Left ventricle myocardium superior (tissue), 1 donor: ENCODE data around the gene GRM8. TPM values are rescaled to one million over a fixed set of nuclear protein-coding genes. Genes with fewer than 3 reads are reported as not detected.

ENCODE experiments used
- ATAC-seq: fragments of 200-7000 bp; cut with Tn5 transposase; one replicate; pipeline ENCODE4 v1.9.1; 2020; ENCODE audit warnings: mild to moderate bottlenecking, moderate library complexity
- DNase-seq: peaks from one replicate; pipeline ENCODE4 v3.0.0-alpha.2; 2020
- intact Hi-C: fragments of 100-400 bp; cut with micrococcal nuclease; formaldehyde crosslinking; loops from one replicate; pipeline ENCODE4 v1.11.0; 2022
- total RNA-seq: library from RNA; stranded (reverse); fragmentation: NEBNext Ultra II Directional; extraction: Animal tissue kit (Norgen Biotek cat#: 25700); gene quantifications from one replicate; pipeline ENCODE4 v1.2.1, GENCODE V29; 2021
- donor health status: DM: no; HTN: yes; CAD: no; lungs with severe emphysema.

Gene GRM8
- total RNA-seq, 1 donor from 2014 or later, result not detected

DNA sequence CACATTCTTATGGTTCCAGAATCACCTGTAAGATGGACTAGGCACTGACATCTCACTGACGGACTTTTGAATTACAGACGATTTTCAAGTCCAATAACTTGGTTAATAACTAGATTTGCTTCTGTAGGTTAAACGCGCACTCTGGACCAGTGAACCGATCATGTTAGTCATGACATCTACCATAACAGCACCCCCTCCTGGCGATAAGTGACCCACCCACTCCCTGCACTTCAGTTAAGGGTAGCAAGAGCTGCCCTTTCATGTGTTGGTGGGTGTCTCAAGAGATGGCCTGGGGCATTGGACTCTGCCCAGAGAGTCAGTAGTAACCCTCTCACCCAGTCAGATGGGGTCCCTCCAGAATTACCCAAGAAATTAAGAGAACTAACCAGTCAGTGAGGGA lies 12.9 kb downstream of the GRM8 start:
- ATAC-seq (no peak), DNase-seq (no peak)
- intact Hi-C loops, result no loop called here

DNA sequence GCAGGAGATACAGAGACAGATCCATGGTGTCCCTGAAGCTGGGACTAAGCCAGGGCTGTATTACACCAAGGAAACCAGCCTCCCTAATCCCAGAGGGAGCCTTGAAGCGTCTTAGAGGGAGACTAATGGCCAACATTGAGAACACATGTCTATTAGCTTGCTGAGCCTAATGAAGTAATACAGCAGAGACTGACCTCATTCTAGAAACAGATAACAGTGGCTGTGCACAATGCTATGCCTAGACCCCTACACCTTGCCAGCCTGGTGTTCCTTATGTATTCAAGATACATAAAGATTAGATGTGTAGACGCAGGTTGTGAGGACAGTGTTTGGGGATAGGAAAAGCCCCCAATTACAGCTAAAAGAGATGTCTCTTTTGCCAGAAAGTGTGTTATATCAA lies 19.1 kb downstream of the GRM8 start:
- intact Hi-C loops, result no loop called here
- no peak for ATAC-seq
- no peak for DNase-seq

DNA sequence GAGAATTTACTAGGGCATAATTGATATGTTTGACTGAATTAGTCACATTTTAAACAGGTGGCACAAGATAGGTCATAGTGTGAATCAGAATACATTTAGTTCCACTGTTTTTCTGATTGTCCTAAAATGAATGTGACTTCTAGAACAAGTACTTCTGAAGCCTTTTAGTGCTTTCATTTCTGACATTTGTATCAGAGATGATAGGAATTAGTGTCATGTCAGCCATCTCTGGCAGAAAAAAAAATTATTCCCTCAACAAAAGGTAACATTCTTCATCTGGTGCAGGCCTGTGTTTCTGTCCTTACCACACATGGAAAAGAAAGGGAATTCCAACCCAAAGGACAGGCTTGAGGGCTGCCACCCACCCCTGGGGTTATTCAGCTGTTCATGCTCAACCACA lies 21.3 kb downstream of the GRM8 start:
- DNase-seq, result no peak
- intact Hi-C loops, result no loop called here
- ATAC-seq, result no peak

DNA sequence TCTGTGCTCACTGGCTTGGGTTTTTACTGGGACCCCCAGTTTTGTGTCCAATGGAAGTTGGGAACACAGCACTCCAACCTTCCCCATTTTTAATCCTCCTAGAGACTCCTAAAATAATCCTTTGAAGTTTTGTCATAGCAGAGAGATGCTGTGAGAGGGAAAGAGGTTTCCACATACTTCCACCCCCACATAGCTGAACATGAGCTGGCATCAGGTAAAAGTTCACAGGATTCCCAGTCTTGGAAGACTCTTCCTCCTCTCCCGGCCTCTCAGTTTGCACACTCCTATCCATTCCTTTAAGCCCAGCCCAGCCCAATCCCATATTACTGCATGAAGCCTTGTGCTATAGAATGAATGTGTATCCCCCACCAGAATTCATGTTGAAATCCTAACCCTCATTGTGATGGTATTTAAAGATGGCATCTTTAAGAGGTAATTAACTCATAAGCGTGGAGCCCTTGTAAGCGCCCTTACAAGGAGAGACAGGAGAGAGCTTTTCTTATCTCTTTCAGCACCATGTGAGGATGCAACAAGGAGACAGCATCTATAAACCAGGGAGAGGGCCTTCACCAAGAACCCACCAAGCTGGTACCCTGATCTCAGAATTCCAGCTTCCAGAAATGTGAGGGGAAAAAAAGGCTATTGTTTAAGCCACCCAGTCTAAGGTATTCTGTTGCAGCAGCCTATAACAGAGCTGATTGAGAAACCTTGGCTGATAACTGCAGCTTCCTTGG lies 22.4 kb downstream of the GRM8 start:
- ATAC-seq, result no peak
- intact Hi-C loops, result no loop called here

DNA sequence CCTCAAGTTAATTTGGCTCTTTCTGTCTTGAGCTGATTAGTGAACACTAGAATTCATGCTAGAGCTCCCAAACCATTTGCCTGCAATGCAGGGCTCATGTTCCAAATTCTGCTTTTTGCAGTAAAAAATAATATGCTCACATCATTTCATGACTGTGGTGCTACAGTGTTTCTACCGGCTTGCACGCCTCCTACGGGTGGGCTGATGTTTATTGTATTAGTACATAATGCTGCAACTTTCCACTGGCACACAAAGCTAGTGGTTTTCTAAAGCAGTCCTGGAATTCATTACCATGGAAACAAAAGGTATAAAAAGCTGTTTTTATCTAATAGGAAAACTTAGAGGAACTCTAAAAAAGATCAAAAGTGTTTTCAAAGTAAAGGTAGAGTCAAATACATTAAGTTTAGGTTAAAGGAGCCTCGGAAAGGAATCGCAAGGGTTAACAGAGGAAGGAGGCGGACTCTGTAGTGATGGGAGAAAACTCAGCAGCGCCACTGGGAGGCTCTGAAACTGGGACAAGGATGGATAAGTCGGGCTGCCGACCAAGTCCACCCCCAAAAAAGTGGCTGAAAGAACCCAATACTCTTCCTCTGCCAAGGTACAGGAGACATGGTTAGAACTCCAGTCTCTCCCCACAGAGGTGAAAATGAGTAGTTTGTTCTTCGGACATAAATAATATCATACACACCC lies 25.9 kb downstream of the GRM8 start:
- ATAC-seq, result no peak
- no peak for DNase-seq
- intact Hi-C loops, result no loop called here

More for the DNA sequence above, 22.4 kb downstream of the GRM8 start:
- no peak for DNase-seq

DNA sequence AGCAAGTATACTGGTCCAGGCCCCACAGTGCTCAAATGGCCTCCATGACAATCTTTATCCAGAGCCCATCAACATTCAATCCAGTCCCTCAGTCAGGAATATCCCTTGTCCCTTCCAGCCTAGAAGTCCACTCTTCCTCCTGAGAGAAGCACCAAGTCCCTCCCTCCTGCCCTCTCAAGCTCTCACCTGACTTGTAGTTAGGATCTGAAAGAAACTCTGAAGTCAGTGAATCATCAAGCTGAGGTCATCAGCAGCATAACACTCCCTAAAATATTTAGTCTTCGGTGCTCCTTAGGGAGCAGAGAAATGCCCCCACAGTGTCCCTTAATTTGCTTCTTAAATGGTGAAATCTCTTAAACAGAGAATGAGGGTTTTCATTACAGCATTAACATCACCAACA lies 31.0 kb downstream of the GRM8 start:
- ATAC-seq (no peak), DNase-seq (no peak)
- intact Hi-C loops, result no loop called here

DNA sequence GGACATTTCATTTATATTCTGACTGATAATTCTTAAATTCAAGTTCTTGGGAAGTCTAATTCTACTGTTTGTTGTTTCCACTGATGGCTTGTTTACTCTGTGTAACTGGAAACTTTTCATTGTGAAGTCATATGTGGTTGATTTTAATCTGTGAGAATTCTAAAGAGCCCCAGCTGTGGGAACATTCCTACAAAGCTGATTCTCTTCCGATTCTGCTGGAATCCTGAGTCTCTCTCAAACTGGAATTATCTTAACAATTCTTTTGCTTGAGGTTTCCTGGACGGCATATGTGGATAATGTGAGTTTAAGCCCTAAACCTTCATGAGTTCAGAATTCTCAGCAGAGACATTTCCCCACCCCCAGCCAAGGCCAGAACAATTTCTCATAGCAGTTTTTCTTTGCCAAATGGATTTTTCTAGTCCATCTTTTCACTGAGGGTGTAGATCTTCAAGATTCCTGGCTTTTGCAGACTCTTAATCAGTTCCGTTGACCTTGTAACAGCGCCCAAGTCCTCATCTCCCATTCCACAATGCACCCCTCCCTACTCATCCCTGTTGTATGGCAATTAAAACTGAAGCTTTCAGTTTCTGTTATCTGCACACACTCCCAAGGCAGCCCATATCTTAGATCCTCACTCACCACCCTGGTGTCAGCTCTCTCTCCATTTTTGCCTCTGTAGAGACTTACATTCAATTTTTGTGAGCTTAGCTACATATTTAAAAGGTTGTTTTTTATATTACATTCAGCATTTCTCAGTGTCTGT lies 37.6 kb downstream of the GRM8 start:
- no peak for ATAC-seq
- intact Hi-C loops, result no loop called here
- DNase-seq, result no peak

DNA sequence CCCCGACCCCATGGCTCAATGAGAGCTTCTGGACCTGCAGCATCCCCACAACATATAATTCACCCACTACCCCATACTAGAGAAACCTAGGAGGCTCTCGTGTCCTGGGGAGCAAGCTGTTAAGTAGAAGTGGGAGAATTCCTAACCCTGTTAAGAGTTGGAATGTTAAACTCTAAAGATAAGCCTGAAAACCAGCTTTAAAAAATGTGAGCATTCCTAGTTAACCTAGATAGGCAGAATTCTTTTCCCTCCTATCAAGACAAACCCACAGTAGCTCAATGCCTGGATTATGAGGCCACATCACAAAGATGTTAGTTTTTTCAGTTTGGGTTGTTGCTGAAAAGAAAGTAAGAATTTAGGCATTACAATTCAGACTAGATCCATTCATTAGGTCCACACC lies 42.9 kb downstream of the GRM8 start:
- DNase-seq (no peak), ATAC-seq (no peak)
- intact Hi-C loops, result no loop called here

DNA sequence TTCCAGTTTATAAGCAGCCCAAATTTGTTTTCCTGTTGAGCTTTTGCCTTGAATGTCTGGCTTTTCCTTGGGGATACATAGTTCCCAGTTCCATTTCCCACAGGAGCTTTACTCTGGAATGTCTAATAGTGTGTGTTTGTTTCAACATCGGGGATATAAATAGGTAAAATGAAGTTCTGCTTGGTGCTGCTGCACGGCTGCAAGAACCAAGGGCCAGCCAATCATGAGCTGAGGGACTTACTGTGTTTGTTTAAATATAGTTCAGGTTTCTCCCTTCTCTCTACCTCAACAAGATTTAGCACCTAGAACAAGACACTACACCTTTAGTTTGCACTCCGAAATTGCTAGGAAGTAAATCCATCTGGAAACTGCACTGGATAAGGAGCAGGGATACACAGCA lies 43.9 kb downstream of the GRM8 start:
- intact Hi-C loops, result no loop called here
- ATAC-seq (no peak), DNase-seq (no peak)

DNA sequence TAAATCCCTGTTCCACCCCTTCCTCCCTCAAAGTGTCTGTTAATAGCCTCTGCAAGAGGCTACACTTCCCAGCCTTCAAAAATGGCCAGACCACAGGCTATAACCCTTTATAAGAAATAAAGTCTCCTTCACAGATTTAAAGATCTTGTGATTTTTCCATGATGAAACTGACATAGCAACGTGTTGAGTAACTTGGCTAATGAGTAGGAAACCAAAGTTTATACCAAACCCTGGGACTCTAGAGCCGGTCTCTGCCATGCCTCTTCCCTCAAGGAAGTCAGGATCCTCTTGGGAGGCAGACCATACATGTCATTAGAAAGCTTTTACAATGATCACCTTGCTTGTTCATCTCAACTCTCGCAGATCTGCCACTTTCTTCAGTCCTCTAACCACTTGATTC lies 44.4 kb downstream of the GRM8 start:
- no peak for ATAC-seq
- intact Hi-C loops, result no loop called here
- DNase-seq, result no peak

DNA sequence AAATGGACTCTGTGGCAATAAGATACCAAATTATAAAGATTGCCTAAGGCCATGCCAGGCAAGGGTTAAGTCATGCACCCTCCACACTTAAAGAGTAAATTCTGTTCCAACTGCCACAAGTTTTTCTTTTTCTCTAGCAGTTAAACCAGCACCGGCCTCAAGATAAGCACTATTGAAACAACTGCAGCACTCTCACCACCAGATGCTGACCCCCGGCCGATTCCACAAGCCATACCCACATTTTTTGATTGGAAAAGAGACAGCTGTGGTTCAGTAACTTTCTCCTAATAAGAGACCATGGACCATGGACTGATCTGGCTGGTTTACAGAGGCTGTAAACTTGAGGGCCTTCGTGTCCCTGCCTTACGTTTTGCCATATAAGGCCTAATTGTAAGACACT lies 44.9 kb downstream of the GRM8 start:
- no peak for DNase-seq
- intact Hi-C loops, result no loop called here
- ATAC-seq, result no peak

DNA sequence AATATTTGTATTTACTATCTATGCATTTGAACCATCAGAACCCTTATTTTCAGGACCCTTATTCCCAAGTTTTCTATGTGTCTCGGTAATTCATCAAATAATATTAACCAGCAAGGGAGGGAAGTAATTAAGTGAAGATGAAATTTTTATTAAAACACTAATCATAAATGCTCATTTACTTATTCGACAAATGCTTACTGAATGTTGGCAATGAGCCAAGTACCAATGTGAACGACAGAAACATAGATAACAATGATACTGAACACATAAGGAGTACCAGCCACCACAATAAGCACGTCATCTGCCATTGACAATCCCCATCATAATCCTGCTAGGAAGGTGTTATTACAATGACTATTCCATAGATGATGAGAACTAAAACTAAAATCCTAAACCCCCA lies 45.5 kb downstream of the GRM8 start:
- no peak for DNase-seq
- intact Hi-C loops, result no loop called here
- ATAC-seq, result no peak

DNA sequence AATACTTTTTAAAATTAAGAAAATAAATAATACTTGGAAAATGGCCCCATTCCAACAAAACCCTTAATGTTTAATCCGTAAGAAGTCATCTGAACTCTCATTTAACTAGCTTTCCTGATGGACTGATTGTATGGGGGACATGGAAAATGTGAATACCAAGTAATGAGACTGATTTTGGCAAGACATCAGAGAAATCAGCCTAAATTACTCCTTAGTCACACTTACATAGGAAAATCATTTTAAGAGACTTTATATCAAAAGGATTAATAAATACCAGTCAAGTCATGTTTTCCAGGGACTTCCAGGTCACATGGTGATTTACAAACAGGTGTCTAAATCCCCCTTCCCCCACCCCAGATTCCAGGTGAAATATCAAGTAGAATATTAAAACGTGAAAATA lies 58.2 kb downstream of the GRM8 start:
- intact Hi-C loops, result no loop called here
- ATAC-seq, result no peak
- no peak for DNase-seq

DNA sequence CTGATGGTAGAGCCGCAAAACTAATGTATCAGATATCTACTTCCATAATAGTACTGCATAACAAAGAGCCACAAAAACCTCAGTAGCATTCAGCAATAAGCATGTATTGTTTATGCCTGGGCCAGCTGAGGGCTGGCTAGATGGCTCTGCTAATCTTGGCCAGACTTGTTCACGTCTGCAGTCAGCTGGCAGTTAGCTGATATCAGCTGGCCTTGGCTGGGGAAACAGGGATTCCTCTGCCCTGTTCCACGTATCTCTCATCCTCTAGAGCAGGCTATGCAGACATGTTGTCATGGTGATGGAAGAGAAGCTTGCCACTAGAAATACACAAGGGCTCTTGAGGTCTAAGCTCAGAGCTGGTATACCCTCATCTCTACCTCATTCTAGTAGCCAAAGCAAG lies 62.9 kb downstream of the GRM8 start:
- DNase-seq (peak; percentile 27), ATAC-seq (peak; percentile 99)

DNA sequence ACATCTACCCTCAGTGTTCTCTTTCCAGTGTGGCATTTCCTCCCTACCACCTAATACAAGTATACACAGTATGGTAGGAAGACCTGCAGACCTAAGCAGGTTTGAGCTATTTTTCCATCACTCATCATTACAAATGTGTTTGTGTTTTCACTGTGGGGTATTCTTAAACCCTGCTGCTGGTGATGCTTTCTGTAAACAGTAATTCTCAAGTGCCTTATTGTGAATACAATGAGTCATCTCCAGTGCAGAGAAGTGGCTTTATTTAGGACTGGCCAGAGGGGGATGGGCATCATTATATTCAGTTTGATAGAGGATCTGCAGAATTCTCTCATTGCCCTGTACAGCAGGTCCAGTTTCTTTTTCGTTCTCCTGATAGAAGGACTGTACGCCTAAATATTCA lies 63.7 kb downstream of the GRM8 start:
- ATAC-seq, result peak; percentile 86
- DNase-seq, result no peak
- intact Hi-C loops, result no loop called here

More for the DNA sequence above, 62.9 kb downstream of the GRM8 start:
- intact Hi-C loops, result no loop called here

DNA sequence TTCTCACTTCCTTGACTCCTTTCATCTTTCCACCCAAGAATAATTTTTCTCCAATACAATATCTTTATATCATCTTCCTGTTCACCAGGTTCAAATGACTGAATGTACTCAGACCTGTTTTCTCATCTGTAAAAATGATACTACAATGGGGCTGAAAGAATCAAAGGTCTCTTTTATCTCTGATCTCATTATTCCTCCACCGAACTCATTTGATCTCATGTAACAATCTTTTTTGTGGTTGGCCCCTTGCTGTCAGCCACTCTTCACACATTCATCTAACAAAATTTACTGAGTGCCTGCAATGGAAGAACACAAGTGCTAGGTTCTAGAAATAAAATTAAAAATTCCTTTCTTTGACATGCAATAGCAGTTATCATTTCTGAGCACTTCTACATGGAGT lies 65.0 kb downstream of the GRM8 start:
- ATAC-seq (no peak), DNase-seq (no peak)
- intact Hi-C loops, result no loop called here

DNA sequence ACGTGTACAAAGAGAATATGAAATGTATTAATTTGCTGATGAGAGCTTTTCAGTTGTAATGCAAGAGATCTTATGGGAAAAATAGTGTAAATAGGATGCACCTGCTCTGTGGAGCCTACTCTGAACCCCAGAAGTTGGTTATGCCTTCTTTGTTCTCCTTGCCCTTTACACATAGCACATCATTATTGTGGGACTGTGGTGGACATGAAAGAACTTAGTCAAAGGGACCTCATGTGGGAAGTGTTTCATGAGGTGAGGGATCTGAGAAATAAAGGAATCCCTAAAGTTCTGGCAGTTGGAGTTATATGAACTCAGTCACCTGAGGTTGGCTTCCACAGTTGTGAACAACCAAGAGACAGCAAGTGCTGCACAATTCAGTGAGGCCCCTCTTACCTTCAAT lies 66.1 kb downstream of the GRM8 start:
- intact Hi-C loops, result no loop called here
- no peak for ATAC-seq
- no peak for DNase-seq

DNA sequence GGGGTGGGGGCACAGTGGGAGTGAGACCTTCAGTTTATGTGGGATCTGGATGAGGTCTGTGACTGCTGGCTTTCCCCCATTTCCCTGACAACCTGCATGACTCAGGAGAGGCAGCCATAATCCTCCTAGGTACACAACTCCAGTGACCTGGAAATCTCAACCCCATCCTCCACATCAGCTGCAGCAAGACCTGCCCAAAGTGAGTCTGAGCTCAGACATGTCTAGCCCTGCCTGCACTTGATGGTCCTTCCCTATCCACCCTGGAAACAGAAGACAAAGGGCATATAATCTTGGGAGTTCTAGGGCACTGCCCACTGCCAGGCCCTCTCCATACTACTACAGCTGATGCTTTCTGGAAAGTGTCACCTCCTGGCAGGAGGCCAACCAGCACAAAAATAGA lies 75.6 kb downstream of the GRM8 start:
- ATAC-seq (no peak), DNase-seq (no peak)
- intact Hi-C loops, result no loop called here

DNA sequence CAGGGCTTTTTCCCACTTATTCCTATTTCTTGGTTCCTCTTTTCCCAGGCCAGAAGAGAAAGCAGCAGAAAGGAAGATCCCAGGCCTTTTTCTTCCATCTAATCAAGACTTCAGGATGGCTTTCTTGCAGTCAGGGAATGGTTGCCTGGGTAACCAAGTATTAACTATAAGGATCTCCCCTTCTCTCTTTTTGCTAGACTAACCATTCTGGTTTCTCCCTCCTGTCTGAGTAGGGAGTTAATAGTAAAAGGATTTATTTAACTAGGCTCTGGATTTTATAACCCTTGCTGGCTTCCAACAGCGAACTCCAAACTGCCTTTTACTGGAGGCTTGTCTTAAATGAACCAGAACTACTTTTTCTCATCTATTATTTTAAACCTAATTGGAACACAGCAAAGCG lies 90.4 kb downstream of the GRM8 start:
- ATAC-seq, result no peak
- intact Hi-C loops, result no loop called here
- no peak for DNase-seq

DNA sequence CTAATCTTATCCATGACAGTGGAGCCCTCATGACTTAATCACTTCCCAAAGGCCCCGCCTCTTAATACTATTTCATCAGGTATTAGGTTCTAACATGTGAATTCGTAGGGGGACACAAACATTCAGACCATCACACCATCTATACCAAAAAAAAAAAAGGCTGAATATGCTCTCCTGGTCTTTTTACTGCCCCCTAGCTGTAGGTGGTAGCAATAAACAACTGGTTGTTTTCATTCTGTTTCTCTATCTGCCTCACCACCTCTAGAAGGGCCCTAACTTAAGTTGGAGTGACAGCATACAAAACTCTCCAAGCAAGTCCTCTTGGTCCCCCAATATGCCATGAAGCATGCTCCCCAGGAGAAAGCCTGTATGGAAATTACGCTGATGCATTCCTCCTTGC lies 94.1 kb downstream of the GRM8 start:
- no peak for ATAC-seq
- DNase-seq, result no peak
- intact Hi-C loops, result no loop called here

DNA sequence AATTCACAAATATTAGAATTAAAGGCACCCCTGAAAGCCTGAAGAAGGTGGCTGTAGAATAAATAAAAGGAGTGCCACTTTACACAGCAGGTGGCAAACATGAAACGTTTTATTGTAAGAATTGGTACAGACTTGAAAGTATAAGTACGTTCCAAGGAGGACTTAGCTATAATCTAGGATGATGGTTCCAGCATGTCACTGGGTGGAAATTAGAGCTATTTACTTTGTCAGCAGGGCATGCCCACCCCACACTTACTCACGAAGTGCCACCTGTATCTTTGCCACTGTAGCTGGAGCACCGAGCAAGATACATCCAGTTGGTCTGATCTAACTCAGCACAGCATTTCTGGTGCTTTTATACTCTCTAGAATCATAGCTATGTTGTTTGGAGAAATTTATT lies 97.8 kb downstream of the GRM8 start:
- intact Hi-C loops, result no loop called here
- ATAC-seq, result no peak
- no peak for DNase-seq
